Stimulated activated memory B cell treated with anti-CD40 and anti-IgM and Interleukin-4, amounts not matched to agents 10 μg/mL and 1 μg/mL and 100 μg/mL, for 72 hours (primary cell): ENCODE data around the gene CYLD.
A peak's percentile ranks its signal among the peaks of the same experiment; 100 is the strongest.

Experiments
- ATAC-seq: fragments of 150-1000 bp; cut with Tn5 transposase; 2 replicates; pipeline ENCODE4 v1.10.0; 2021
- H3K27ac Mint-ChIP-seq: one replicate; pipeline ENCODE4 v1.8.0; 2022; ENCODE audit warnings: mild to moderate bottlenecking, mixed read lengths
- H3K27me3 Mint-ChIP-seq: one replicate; pipeline ENCODE4 v1.8.0; 2022; ENCODE audit warnings: mixed read lengths
- H3K36me3 Mint-ChIP-seq: one replicate; pipeline ENCODE4 v1.8.0; 2022; ENCODE audit warnings: mixed read lengths
- H3K4me1 Mint-ChIP-seq: one replicate; pipeline ENCODE4 v1.8.0; 2022; ENCODE audit warnings: mixed read lengths
- H3K4me3 Mint-ChIP-seq: one replicate; pipeline ENCODE4 v1.8.0; 2022; ENCODE audit warnings: mild to moderate bottlenecking, moderate library complexity, mixed read lengths
- H3K9me3 Mint-ChIP-seq: one replicate; pipeline ENCODE4 v1.8.0; 2022; ENCODE audit warnings: mixed read lengths

The CYLD gene

DNA sequence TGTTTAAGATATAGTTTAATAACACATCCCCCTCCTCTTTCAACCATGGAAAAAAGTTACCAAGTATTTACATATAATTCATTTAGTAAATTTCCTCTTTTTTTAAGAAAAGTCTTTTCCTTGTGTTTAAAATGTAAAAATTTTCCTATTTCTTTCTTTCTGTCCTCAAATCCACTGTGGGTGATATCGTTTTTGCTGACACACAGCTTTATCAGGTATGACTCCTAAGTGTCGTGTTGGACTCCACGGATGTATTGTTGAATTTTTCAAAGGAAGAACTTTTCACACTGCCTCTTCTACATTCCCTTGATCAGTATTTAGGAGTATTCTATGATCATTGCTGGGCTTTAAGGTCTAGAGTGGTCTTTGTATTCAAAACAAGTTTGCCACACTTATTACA is 33.1 kb downstream of the CYLD start:
- H3K4me1 Mint-ChIP-seq, result peaks cover 25% of the 10 kb centered on the region
- H3K9me3 Mint-ChIP-seq, result no peaks in the 10 kb centered on the region
- H3K27ac Mint-ChIP-seq, result no peak overlapping the region
- peaks cover 63% of the 10 kb centered on the region for H3K36me3 Mint-ChIP-seq
- no peaks in the 10 kb centered on the region for H3K27me3 Mint-ChIP-seq
- ATAC-seq, result no peak
- no peak overlapping the region for H3K4me3 Mint-ChIP-seq

- H3K27ac Mint-ChIP-seq, result no peak overlapping the region
- H3K27me3 Mint-ChIP-seq, result no peaks in the 10 kb centered on the region
- H3K9me3 Mint-ChIP-seq, result no peaks in the 10 kb centered on the region
- no peak overlapping the region for H3K4me3 Mint-ChIP-seq
- peaks cover 60% of the 10 kb centered on the region for H3K36me3 Mint-ChIP-seq
- peaks cover 25% of the 10 kb centered on the region for H3K4me1 Mint-ChIP-seq
- ATAC-seq, result no peak
Observed at GRCh38 chr16:50776037-50776436, 34.2 kb downstream of the CYLD start.

- Mint-ChIP-seq H3K36me3 (peaks cover 59% of the 10 kb centered on the region), H3K27me3 (no peaks in the 10 kb centered on the region), H3K9me3 (no peaks in the 10 kb centered on the region), H3K4me3 (no peak overlapping the region), H3K27ac (no peak overlapping the region), H3K4me1 (peaks cover 18% of the 10 kb centered on the region)
- no peak for ATAC-seq
Observed at GRCh38 chr16:50778284-50779163, 36.6 kb downstream of the CYLD start.

GRCh38 chr16:50781043-50781442 is 39.2 kb downstream of the CYLD start:
- H3K4me3 Mint-ChIP-seq, result no peak overlapping the region
- no peaks in the 10 kb centered on the region for H3K9me3 Mint-ChIP-seq
- no peaks in the 10 kb centered on the region for H3K27me3 Mint-ChIP-seq
- no peak overlapping the region for H3K27ac Mint-ChIP-seq
- H3K36me3 Mint-ChIP-seq, result peaks cover 69% of the 10 kb centered on the region
- ATAC-seq, result no peak
- H3K4me1 Mint-ChIP-seq, result peaks cover 6% of the 10 kb centered on the region

- Mint-ChIP-seq H3K4me1 (peaks cover 6% of the 10 kb centered on the region), H3K27ac (no peak overlapping the region), H3K27me3 (no peaks in the 10 kb centered on the region), H3K4me3 (no peak overlapping the region), H3K9me3 (no peaks in the 10 kb centered on the region), H3K36me3 (peaks cover 74% of the 10 kb centered on the region)
- no peak for ATAC-seq
Observed at GRCh38 chr16:50781518-50781917, 39.6 kb downstream of the CYLD start.

DNA sequence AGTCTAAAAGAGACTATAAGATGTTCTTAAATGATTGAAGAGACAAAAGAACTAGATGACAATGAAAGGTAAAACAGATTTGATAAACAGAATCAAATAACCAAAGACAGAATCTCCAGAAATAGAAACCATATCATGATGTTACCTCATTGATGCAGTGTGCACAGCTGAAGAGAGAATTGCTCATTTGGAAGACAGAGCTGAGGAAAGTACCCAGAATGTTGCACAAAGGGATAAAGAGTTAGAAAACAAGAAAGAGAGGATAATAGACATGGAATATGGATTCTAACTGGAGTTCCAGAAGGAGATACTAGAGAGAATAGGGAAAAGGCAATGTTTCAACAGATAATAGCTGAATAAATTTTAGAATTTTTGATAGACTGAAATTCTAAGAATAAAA is 47.9 kb downstream of the CYLD start:
- no peak for ATAC-seq
- H3K4me3 Mint-ChIP-seq, result no peak overlapping the region
- H3K27me3 Mint-ChIP-seq, result no peaks in the 10 kb centered on the region
- H3K27ac Mint-ChIP-seq, result peak overlapping the region; percentile 1
- H3K4me1 Mint-ChIP-seq, result no peaks in the 10 kb centered on the region
- peaks cover 73% of the 10 kb centered on the region for H3K36me3 Mint-ChIP-seq
- H3K9me3 Mint-ChIP-seq, result peaks cover 3% of the 10 kb centered on the region

- Mint-ChIP-seq H3K9me3 (peaks cover 3% of the 10 kb centered on the region), H3K27ac (no peak overlapping the region), H3K4me1 (no peaks in the 10 kb centered on the region), H3K27me3 (no peaks in the 10 kb centered on the region), H3K4me3 (no peak overlapping the region), H3K36me3 (peaks cover 73% of the 10 kb centered on the region)
- ATAC-seq, result no peak
Observed at GRCh38 chr16:50791522-50791921, 49.6 kb downstream of the CYLD start.

DNA sequence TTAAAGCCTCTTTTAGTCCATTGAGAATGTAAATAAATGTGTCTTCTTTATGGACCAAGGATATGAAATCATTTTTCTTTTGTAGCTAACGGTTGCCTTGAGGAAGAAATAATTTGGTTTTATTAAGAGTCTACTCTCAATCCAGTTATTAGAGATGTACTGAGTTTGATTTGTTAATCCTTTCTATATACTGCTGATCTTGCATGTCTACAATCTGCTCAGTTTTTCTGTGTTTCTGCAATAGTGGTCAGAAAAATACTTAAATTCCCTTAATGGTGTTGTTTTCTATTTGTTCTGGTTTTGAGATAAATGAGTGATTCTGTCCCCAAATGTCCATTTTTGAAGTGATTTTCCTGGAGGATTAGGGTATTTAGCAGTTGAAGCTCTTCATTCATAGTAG is 54.9 kb downstream of the CYLD start:
- Mint-ChIP-seq H3K27ac (peak overlapping the region; percentile 6), H3K9me3 (peaks cover 3% of the 10 kb centered on the region), H3K36me3 (peaks cover 69% of the 10 kb centered on the region), H3K4me3 (no peak overlapping the region), H3K27me3 (no peaks in the 10 kb centered on the region), H3K4me1 (no peaks in the 10 kb centered on the region)
- no peak for ATAC-seq

- Mint-ChIP-seq H3K27ac (peak overlapping the region; percentile 6), H3K9me3 (peaks cover 3% of the 10 kb centered on the region), H3K4me1 (no peaks in the 10 kb centered on the region), H3K36me3 (peaks cover 69% of the 10 kb centered on the region), H3K27me3 (no peaks in the 10 kb centered on the region), H3K4me3 (no peak overlapping the region)
- no peak for ATAC-seq
Observed at GRCh38 chr16:50797456-50797855, 55.6 kb downstream of the CYLD start.

DNA sequence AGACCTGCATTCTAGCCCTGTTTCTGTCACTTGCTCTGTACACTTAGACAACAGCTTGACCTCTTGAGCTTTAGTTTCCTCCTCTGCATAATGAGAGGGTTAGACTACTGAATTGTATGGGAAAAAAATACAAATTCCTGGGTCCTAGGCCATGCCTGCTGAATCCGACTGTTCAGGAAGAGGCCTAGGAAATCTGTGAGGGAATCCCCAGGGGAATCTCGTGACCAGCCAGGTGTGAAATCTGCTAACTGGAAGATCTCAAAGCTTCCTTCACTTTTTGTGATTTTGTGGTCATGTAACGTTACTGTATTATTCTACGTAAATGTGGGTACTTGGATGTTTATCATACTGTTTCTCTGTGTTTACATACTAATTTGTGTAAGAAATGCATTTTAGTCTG is 58.2 kb downstream of the CYLD start:
- no peaks in the 10 kb centered on the region for H3K27me3 Mint-ChIP-seq
- peaks cover 50% of the 10 kb centered on the region for H3K36me3 Mint-ChIP-seq
- H3K4me3 Mint-ChIP-seq, result no peak overlapping the region
- H3K9me3 Mint-ChIP-seq, result peaks cover 3% of the 10 kb centered on the region
- no peaks in the 10 kb centered on the region for H3K4me1 Mint-ChIP-seq
- H3K27ac Mint-ChIP-seq, result peak overlapping the region; percentile 25
- no peak for ATAC-seq

GRCh38 chr16:50801036-50801435 is 59.1 kb downstream of the CYLD start:
- no peak overlapping the region for H3K4me3 Mint-ChIP-seq
- H3K27ac Mint-ChIP-seq, result no peak overlapping the region
- H3K27me3 Mint-ChIP-seq, result no peaks in the 10 kb centered on the region
- H3K36me3 Mint-ChIP-seq, result peaks cover 40% of the 10 kb centered on the region
- H3K9me3 Mint-ChIP-seq, result peaks cover 3% of the 10 kb centered on the region
- ATAC-seq, result no peak
- H3K4me1 Mint-ChIP-seq, result peaks cover 6% of the 10 kb centered on the region

DNA sequence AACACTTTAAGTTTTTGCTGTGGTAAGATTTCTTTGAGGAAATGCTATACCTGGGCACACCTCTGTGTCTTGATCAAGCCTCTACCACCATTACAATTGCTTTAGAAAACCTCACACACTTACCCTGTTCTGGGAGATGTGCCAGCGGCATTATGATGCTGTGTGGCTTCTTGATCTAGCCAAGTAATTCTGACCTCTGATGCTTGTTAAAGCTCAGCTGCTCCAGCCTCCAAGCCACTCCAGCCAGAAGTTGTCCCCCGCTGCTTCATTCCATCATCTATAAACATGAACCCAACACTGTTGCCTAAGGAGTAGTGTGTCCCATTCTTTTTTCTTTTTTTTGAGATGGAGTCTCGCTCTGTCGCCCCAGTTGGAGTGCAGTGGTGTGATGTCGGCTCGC is 60.1 kb downstream of the CYLD start:
- ATAC-seq, result no peak
- H3K27me3 Mint-ChIP-seq, result no peaks in the 10 kb centered on the region
- no peak overlapping the region for H3K4me3 Mint-ChIP-seq
- H3K36me3 Mint-ChIP-seq, result peaks cover 31% of the 10 kb centered on the region
- peaks cover 14% of the 10 kb centered on the region for H3K4me1 Mint-ChIP-seq
- H3K27ac Mint-ChIP-seq, result no peak overlapping the region
- peaks cover 3% of the 10 kb centered on the region for H3K9me3 Mint-ChIP-seq

DNA sequence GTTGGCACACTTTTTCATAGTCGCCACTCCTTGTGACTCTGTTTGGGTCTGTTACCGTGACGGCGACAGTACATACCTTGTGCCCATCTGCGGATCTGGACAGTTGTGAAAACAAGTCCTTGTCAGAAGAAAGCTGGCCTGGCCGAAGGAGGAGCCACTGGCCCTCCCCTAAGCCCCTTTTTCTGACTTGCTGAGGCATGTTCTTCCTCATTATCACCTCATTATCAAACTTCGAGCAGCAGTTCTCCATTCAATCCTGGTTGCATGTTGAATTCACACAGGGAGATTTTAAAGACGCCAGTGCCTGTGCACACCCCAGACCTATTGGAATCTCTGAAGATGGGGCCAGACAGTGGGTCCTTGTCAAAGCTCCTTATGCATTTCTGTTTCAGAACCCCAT is 61.1 kb downstream of the CYLD start:
- Mint-ChIP-seq H3K4me3 (no peak overlapping the region), H3K4me1 (peaks cover 14% of the 10 kb centered on the region), H3K9me3 (peaks cover 3% of the 10 kb centered on the region), H3K27ac (no peak overlapping the region), H3K27me3 (no peaks in the 10 kb centered on the region), H3K36me3 (peaks cover 21% of the 10 kb centered on the region)
- ATAC-seq, result no peak

DNA sequence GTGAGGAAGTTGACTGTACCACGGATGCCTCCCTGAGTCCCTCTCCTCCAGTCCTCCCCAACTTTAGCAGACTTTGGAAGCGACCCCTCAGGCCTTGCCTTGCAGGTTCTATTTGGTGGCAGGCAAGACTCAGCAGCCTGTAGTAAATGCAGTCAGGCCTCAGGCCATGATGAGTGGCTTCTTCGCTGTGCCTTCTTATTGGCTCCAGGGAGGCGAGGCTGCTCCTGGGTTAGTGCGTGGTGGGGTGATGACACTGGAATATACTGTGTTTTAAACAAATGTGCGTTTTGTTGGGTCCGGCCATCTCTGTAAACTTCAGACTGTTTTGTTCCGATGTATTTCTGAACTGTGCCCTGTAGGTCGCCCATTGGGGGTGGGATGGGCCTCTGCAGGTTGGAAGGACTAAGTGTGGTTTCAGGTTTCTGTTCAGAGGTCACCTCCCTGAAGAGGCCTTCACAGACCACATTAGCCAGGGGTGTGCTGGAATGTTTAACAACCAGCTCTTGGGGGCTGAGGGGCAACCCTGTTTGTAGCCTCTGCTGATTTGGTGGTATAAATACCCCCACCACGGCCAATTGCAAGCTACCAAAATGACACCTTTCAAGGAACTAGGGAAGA is 62.5 kb downstream of the CYLD start:
- Mint-ChIP-seq H3K27me3 (no peaks in the 10 kb centered on the region), H3K4me1 (peaks cover 21% of the 10 kb centered on the region), H3K36me3 (peaks cover 7% of the 10 kb centered on the region), H3K27ac (no peak overlapping the region), H3K9me3 (no peaks in the 10 kb centered on the region), H3K4me3 (no peak overlapping the region)
- ATAC-seq, result no peak

DNA sequence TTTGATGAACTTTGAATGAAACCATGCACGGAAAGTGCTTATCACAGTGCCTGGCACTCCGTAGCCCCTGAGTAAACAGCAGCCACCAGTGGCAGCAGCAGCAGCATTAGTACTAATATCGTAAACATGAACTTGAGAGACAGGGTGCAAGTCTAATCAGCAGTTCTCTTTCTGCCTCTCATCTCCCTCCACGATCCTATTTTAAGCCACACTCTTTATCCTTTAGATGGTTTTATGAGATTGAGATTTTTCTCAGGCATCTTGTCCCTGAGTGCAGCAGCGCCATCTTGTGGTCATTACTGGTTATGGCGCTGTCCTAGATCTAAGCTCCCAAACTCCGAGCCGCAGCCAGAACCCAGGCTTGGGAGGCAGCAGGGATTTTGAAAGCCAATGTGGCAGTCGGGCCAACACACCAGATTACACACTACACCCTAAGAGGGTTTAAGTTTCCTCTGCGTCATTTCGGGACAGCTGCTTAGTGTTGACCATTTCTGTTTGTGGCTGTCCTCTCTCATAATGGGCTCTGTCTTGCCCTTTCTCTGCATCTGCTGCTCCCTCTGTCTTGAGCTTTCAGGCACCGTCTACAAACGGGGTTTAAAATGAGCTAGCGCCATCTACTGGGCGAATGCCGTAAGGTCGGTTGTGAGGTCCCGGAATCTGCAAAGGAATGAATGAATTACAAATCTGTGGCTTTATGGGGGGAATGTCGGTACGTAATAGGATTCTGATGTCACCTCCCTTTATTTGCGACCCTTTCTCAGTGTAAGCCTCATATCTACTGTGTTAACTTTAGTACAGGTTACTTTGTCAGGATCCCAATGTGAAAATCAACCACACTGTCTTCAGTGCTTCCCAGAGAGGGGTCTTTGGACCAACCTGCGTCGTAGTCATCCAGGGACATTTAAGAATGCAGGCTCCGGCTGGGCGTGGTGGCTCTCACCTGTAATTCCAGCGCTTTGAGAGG is 64.5 kb downstream of the CYLD start:
- H3K27me3 Mint-ChIP-seq, result peaks cover 8% of the 10 kb centered on the region
- ATAC-seq, result peak; percentile 89
- no peaks in the 10 kb centered on the region for H3K36me3 Mint-ChIP-seq
- peaks cover 30% of the 10 kb centered on the region for H3K4me1 Mint-ChIP-seq
- H3K27ac Mint-ChIP-seq, result peak overlapping the region; percentile 24
- H3K4me3 Mint-ChIP-seq, result peak overlapping the region; percentile 36
- H3K9me3 Mint-ChIP-seq, result no peaks in the 10 kb centered on the region
